Thyroid gland (tissue), 4 donors: ENCODE measurements around the gene OAS3.

ENCODE experiments used
- CTCF ChIP-seq, 6 experiments: fragments of 200-600 bp in 3 of 6; fragments of 450-650 bp in 3 of 6; sonication (generic) in 3 of 6; IDR thresholded peaks; one replicate each; pipeline ENCODE4 v1.5.1; 2016 to 2019; ENCODE audit warnings: antibody characterized with exemption in 6 of 6, mild to moderate bottlenecking in 2 of 6, inconsistent platforms in 1 of 6, moderate library complexity in 1 of 6
- POLR2A ChIP-seq, 2 donors: fragments of 450-650 bp; IDR thresholded peaks; one replicate each; pipeline ENCODE4 v1.6.1; 2017; ENCODE audit warnings: antibody characterized with exemption in 2 of 2, mild to moderate bottlenecking in 2 of 2, moderate library complexity in 1 of 2

- TF ChIP-seq CTCF (IDR thresholded peaks at IDR 0.05) (no peak), POLR2A (IDR thresholded peaks at IDR 0.05) (no peak)
These were observed 9.3 kb upstream of the OAS3 start for GRCh38 chr12:112928978-112929377.
